ENCODE measurements around the gene NTM.

NTM gene

DNA sequence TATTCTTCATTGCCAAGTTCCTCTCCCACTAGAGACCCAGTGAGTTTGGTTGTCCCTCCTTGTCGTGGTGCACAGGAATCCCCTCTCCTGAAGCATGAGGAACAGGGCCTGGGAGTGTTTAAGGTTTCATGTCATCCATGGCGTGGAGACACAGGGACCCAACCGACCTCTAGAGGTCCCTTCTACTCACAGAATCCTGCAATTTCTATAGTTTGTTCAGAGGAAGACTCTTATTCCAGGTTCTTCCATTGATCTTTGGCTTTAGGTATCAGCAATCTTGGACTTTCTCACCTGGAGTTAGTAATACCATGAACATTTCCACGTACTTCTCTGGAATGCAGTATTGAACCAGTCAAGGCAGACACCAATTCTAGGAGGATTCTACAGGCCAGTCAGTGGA, 548.2 kb downstream of the NTM start:
- in situ Hi-C loops (cut with HindIII; ENCODE audit: low sequenced_read_pairs), result no loop called here

DNA sequence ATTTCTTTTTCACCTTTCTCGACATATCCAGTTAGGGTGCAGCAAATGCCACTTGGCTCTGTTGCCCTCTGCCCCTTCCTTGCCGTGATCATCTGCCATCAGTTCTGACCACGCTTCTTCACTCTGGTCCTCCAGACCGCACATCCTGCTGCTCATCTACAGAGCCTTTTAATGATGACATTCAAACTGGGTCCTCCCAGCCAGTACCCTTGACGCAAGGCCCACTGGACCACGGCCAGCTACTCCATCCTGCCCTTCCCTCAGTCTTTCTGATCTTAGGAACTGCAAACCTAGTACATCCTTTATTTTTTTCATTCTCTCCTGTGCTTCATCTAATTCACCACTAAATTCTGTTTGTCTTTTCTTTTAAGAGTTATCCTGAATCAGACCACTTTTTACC, 551.8 kb downstream of the NTM start:
- in situ Hi-C loops (cut with HindIII; ENCODE audit: low sequenced_read_pairs), result no loop called here

DNA sequence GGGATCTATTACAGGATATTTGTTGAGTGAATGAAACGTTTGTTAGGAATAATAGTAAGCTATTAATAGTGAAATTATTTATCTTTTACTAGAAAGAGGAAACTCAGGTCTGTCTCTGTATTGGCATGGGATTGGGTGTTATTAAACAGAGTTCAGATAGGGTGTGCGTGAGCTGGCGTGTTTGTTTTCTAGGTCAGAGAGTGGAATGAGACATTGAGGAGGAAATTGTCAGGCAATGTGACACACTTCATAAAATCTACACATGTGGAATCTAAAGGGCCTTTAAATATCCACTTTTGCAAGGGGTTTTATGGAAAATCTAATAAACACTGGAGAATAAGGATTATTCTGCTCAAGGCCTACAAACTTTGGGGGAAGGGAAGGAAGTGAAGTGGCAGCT, 552.9 kb downstream of the NTM start:
- in situ Hi-C loops (cut with HindIII; ENCODE audit: low sequenced_read_pairs), result no loop called here

DNA sequence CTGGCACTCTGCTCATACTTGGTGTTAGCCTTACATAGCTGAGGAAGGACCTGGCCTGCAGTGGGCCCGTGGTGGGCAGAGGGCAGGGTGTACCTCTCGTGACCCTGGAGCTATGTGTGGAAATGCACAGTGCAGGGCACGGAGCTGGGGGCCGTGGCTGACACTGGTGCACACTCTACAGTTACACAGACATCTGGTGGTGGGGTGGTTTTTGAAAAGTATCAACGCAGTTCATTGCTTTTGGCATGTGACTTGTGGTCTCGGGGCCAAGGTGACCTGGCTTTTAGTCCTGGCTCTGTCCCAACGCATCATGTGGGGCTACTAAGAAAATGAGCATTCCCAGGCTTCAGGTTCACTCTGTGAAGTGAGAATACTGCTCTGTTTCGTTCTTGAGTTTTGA, 553.6 kb downstream of the NTM start:
- in situ Hi-C loops (cut with HindIII; ENCODE audit: low sequenced_read_pairs), result no loop called here

DNA sequence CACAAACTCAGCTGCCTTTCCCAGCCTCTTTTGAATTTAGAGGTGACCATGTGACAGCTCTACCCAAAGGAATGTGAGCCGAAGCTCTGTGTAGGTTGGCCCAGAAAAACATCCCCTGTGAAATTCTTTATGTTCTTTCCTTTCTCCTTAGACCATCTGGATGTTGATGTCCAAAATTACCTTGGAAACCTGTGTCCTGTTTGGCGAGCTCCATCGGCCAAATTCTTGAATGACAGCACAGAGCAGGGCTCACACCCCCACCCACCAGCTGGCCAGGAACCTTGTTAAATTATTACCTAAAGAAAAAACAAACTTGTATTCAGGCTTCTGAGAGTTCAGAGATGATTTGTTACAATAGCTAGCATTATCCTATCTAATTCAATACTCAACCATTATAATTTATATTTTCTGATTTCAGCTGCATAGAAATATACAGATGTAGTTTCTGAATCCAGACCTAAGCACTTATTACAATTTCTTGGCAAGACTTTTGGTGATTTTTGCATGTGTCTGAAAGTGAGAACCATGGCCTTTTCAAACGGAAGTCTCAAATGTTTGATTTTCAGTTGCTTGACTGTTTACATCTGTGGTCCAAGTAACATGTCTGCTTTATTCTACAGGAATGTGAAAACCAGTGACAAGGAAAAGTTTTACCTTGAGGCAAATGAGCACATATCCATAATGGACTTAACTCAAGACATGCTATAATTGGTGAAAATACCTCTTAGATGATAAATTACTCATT, 554.2 kb downstream of the NTM start:
- in situ Hi-C loops (cut with HindIII; ENCODE audit: low sequenced_read_pairs), result no loop called here

DNA sequence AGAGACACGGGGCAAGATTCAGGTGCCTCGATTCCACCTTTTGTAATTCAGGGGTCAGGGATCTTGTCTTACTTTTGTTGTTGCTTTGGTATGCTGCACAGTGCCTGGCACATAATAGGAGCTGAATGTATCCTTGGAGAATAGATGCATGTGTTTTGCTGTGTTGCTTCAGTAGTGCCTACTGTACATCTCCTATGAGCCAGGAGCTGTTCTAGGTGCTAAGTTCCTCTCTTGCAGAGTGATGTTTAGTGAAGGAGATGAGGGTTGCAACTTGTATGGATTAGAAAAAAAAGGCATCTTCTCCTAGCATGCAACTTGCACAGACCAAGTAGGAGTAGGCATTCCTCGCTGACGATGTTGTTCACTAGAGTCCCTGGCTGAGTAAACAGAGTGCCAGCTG, 555.4 kb downstream of the NTM start:
- in situ Hi-C loops (cut with HindIII; ENCODE audit: low sequenced_read_pairs), result no loop called here

DNA sequence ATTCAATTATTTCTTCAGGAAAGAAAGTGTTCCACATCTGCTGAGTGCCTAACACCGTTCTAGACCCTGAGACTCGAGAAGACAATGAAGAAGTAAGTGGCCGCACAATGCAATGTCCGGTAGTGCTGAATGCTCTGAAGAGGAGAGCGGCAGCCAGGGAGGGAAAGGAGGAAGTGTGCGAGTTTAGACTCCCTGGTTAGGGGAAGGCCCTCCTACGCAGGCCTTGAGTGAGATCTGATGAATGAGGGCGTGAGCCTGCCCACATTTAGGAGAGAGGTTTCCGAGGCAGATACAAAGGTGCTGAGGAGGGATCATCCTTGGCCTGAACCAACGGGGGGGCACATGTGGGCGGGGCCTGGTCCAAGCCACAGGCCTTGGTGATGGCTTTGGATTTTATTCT, 558.6 kb downstream of the NTM start:
- in situ Hi-C loops (cut with HindIII; ENCODE audit: low sequenced_read_pairs), result no loop called here

DNA sequence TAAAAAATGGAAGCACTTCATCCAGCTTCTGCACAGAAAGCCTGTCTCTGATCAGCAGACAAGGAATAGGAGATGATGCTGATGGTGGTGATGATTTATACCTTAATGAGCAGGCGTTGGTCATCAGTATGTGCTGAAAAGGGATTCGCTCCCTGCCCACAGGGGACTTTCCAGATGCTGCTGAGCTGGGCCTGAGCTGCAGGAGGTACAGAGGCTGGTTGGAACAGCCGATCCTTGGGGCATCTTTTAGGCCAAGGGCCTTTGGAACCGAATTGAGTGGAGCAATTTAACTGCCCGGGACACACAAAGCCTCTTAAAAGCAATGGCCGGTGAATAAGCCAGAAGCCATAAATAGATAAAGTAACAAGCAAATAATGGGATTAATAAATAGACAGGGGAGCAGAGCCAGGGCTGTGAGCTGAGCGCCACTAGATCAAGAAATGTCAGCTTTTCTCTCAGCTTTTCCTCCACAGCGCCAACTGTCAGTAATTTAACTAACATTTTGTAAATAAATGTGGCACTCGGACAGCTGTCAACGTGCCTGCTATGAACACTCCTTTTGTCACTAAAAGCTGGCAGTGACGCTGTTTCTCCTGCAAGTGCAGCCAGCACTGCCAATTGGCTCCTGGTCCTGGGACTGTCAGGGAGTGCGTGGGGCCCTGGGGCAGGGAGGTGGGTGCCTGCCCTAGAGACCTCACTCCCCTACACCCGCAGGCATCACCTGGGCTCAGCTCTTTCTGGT, 562.3 kb downstream of the NTM start:
- in situ Hi-C loops (cut with HindIII; ENCODE audit: low sequenced_read_pairs), result no loop called here

DNA sequence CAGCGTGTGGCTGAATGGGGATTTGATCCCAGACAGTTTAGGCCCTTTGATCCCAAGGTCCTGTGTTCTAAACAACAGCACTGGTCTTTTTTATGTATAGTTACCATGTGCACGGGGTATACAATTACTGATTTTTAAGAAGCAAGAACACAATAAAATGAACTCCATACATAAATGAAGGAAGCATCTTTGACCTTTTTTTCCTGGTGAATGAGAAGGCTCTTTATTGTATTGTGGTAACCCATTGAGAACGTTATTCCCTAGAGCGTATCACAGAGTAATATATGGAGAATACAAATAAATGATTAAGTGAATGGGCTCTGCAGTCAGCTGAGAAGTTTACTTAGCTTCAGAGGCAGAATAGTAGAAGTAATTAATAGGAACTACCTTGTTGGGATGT, 563.6 kb downstream of the NTM start:
- in situ Hi-C loops (cut with HindIII; ENCODE audit: low sequenced_read_pairs), result no loop called here

DNA sequence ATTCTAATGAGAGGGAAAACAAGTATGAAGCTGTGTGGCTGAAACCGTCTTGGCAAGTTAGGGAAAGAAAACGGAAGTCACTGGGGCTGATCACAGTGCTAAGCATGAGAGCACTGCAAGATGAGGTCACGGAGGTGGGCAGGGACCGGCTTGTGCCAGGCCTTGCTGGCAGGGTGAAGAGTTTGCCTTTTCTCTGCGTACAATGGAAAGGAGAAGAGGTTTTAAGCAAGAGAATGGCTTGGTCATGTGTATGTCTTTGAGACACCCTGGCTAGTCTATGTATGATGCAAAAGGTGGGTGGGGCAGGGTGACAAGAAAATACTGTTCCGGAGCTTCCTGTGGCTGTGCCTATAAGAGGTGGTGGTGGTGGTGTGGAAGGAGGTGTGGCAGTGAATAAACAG, 567.9 kb downstream of the NTM start:
- in situ Hi-C loops (cut with HindIII; ENCODE audit: low sequenced_read_pairs), result no loop called here

DNA sequence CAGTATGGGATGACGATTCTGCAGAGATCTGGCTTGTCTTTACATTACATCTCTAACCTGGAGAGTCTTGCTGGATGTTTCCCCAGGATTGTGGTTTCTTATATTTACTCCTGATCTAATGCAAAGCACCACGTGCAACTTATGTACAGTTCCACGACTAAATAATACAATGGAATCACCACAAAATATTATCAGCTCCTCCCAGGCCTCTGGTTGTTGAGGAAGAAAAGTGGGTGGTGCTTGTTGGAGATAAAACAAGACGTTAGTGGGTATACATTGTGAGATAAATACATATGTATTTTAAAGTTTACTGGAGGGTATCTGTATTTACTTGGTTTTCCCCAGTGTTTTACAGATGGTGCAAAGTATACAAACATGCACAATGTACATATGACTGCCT, 569.7 kb downstream of the NTM start:
- in situ Hi-C loops (cut with HindIII; ENCODE audit: low sequenced_read_pairs), result no loop called here

DNA sequence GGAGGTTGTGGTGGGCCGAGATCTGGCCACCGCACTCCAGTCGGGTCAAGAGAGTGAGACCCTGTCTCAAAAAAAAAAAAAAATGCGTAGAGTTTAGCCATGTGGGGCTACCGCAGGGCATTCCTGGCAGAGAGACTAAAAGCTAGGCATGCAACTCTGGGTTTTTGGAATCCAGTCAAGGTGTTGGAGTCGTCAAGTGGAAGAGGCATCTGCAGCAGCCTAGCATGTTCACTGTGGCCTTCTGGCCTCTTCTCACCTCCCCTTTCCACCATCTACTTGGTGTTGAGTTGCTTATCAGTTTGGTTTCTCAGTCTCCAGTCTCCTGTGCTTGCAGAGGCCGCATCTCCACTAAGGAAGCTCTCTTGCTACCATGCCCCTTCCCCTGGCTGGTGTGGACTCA, 572.5 kb downstream of the NTM start:
- in situ Hi-C loops (cut with HindIII; ENCODE audit: low sequenced_read_pairs), result no loop called here

DNA sequence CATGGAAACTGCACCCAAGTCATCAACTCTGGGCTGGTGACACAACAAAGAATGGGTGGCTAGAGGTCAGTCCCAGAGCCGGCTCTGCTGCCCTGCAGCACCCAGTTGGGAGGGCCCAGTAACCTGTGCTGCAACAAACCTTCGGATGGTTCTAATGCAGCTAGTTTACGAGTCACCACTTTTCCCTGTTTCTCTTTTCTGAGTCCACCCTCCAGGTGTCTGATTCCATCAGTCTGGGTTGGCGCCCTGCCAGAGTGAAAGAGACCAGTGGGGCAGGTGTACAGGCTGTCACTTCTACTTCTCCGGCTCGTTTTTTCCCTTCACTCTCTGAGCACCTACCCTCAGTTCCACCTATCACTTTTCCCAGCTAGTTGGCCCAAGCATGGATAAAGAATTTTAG, 572.9 kb downstream of the NTM start:
- in situ Hi-C loops (cut with HindIII; ENCODE audit: low sequenced_read_pairs), result no loop called here

DNA sequence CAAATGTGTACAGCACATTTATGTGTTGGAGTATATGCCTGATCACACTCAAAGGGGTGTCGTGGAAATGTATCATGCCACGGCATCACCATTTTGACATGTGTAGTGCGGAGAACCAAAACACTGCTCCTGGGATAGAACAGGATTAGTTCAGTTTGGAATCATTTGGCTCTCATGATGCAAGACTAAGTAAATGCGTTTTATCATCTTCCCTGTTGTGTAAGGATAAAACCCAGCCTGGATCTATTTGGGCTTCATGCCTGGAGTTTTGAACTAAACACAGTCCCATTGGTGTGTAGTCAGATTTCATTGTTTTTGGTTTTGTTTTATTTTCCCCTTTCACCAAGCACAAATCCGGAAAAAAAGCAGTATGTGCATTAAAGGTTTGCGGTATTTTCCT, 574.3 kb downstream of the NTM start:
- in situ Hi-C loops (cut with HindIII; ENCODE audit: low sequenced_read_pairs), result no loop called here

DNA sequence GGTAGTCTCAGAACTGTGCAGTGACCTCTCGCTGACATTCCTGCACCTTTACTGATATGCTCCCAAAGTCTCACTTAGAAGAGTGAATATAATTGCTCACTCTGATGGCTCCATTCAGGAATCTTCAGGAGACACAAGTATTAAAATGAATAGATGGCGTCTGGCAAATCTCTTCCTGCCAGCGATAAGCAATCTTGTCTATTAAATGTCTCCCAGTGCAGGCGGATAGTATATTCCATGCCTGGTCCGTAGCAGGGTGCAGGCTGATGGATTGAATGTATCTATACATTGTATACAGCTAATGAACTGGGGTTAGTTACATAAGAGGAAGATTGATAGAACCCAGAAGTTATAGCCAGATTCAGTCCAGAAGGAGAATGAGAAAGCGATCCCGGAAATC, 575.3 kb downstream of the NTM start:
- in situ Hi-C loops (cut with HindIII; ENCODE audit: low sequenced_read_pairs), result no loop called here

DNA sequence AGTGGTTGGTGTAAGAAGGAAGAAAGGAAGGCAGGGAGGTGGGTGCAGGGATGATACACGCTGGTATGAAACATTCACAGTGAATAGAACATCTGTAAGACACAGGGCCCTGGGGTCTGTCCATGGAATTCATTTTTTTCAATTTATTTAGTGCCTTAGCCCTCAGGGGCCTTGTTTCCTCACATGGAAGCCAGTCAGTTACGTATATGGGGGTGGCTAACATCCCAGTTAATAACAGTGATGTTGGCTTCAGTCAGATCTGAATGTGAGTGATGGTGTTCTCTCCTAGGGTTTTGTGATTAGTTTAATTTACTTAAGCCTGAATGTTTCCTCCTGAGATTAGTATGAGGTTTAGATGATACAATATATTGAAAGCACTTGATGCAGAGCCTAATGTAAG, 577.1 kb downstream of the NTM start:
- in situ Hi-C loops (cut with HindIII; ENCODE audit: low sequenced_read_pairs), result no loop called here

DNA sequence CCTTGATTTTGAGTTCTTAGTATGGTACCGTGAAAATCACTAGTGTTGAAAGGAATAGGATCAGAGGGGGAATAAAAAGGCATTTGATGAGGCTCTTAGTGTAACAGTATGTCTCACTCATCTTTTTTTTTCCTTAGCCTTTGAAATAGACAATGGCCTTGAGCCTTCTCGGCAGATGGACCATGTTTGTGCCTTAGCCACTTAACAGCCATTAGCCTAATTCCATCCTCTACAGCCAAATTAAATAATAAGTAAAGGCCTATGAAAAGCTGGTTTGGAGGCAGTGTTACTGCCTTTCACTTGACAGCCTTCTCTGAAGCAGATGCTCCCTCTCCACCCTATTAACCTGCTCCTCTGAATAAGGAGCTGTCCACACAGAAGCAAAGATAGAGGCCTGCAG, 580.7 kb downstream of the NTM start:
- in situ Hi-C loops (cut with HindIII; ENCODE audit: low sequenced_read_pairs), result no loop called here

DNA sequence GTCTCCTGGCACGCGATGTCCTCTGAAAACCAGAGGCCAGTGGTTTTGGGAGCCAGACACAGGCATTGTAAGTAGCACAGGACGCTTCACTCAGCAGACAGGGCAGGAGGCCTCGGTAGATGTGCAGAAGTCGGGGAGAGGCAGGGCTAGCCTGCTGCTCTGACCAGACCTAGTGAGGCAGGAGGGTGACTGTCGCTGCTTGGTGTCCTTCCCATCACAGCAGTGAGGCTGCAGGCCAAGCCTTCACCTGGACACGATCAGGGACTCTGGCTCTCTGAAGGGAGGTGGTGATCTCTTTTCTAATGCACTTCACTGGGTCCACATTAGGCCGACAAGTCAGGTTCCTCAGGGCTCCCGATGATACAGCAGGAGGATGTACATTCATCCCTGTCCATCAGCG, 583.7 kb downstream of the NTM start:
- in situ Hi-C loops (cut with HindIII; ENCODE audit: low sequenced_read_pairs), result no loop called here

DNA sequence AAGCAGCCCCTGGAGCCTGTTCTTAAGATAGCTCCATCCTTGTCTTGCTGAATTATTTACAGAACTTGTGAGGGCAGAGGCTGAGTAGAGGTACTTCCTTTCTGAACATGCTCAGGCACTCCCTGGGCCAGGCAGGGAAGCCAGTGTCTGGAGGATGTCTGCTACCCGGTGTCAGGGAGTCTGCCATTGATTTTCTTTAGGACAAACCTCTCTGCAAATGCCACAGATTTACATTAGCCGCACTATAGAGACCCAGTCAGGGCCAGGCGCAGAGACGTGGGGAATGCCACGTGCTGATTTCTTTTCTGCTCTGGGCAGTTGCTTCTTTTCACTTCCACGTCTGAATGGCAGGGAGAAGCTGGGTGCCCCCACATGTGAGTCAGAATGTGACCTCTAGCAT, 585.5 kb downstream of the NTM start:
- in situ Hi-C loops (cut with HindIII; ENCODE audit: low sequenced_read_pairs), result no loop called here

DNA sequence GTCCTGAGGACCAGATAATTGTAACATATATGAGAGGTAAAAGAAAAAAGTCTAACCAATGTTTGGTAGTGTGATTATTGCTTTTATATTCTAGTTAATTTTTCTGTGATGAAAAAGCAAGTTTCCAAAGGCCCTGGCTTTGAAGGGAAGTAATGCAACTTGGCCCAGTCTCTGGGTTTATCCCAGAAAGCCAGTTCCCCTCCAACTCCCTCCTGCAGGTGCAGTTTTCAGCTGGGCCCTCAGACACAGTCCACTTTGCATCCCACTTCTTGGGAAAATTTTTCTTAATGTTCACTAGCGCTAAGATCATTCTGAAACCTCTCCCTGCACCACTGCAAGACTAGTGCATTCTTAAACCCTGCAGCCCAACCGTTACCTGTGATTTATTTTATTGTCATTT, 586.8 kb downstream of the NTM start:
- in situ Hi-C loops (cut with HindIII; ENCODE audit: low sequenced_read_pairs), result no loop called here

DNA sequence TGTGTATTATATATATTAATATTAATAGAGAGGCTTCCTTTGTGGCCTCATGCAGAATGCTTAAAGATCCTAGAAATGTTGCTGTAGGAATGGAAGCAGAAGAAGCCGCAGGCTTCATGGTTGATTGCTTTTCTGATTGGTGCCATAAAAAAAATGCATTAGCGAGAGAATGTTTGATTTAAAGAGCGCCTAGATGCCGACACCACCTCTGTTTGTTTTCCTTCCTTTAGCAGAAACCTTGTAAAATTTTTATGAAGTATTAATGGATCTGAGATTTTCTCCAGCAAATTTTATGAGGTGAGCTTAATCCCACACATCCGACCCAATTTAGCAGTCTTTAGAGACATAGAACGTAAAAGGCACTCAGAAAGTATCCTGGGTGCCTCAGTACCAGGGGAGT, 587.5 kb downstream of the NTM start:
- in situ Hi-C loops (cut with HindIII; ENCODE audit: low sequenced_read_pairs), result no loop called here

DNA sequence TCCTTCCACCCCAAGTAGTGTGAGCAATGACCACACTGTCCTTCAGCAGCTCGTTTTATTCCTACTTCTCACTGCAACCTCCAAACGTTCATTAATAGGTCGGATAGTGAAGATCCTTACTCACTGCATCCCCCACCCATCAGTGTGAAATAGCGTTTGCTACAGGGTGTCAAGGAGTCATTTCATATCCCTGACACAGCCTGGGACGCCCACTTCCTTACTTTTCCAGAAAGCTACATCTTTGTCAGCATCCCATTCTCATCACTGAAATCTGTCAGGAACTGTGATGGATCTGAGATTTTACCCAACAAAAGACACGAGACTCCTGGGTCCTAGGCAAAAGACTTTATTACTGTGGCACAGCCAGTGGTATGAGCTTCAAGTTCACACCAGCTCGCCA, 592.4 kb downstream of the NTM start:
- in situ Hi-C loops (cut with HindIII; ENCODE audit: low sequenced_read_pairs), result no loop called here
